ENCODE measurements around the gene SELPLG.

DNA sequence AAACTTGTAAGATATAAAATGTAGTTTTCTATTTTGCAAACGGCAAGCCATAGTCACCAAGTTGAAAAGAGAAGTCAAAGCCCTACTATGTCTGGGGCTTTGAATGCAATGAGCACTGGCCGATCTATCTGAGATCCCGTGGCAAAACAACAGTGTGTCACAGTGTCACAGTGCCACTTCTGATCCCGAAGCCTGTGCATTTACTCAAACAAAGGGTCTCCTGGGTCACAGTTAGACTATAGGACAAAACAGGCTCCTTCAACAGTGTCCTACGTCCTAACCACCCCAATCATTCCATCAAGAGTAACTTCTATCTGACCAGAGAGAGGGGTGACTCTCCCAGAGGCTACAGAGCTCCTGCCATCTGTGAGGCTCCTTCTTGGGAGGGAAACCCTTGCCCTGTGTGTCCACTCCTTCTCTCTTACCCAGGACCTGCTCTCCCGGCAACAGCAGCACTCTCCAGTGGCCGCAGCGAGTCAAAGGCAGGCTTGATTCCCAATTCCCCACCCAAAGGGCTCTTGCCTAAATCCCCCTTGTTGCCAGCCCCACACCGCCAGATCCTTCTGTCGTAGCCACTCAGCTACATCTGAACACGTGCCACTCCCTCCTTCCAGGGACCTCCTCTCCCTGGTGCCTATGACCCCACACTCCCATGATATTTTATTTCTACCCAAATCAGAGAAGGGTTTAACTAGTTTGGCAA lies 14.0 kb upstream of the SELPLG start:
- TF ChIP-seq EZH2 (IDR thresholded peaks at IDR 0.05; ENCODE audit: borderline replicate concordance, insufficient read depth, low read length, poor library complexity, severe bottlenecking) (no peak), EP300 (conservative IDR thresholded peaks at IDR 0.05; ENCODE audit: poor library complexity, severe bottlenecking) (no peak), SMC3 (conservative IDR thresholded peaks at IDR 0.05; ENCODE audit: poor library complexity) (no peak), TAF1 (IDR thresholded peaks at IDR 0.05; ENCODE audit: low read depth) (no peak)
- TF ChIP-seq, protein P1, sequence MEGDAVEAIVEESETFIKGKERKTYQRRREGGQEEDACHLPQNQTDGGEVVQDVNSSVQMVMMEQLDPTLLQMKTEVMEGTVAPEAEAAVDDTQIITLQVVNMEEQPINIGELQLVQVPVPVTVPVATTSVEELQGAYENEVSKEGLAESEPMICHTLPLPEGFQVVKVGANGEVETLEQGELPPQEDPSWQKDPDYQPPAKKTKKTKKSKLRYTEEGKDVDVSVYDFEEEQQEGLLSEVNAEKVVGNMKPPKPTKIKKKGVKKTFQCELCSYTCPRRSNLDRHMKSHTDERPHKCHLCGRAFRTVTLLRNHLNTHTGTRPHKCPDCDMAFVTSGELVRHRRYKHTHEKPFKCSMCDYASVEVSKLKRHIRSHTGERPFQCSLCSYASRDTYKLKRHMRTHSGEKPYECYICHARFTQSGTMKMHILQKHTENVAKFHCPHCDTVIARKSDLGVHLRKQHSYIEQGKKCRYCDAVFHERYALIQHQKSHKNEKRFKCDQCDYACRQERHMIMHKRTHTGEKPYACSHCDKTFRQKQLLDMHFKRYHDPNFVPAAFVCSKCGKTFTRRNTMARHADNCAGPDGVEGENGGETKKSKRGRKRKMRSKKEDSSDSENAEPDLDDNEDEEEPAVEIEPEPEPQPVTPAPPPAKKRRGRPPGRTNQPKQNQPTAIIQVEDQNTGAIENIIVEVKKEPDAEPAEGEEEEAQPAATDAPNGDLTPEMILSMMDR (IDR thresholded peaks at IDR 0.05; ENCODE audit: poor library complexity, severe bottlenecking) = no peak
